HepG2 (cell line): ENCODE data around the gene OSBPL10. TPM values are rescaled to one million over a fixed set of nuclear protein-coding genes. Genes with fewer than 3 reads are reported as not detected.
A peak's percentile ranks its signal among the peaks of the same experiment; 100 is the strongest.

Experiments used
- CREB3 ChIP-seq: sonication (generic); formaldehyde crosslinking; IDR thresholded peaks from 2 replicates; pipeline ENCODE4 v1.5.0; 2020; ENCODE audit warnings: missing genetic modification reagents
- DRAP1 ChIP-seq: IDR thresholded peaks from 2 replicates; pipeline ENCODE4 v1.6.1; 2016; ENCODE audit warnings: missing genetic modification reagents, missing compliant biosample characterization
- EEA1 ChIP-seq: sonication (generic); formaldehyde crosslinking; IDR thresholded peaks from 2 replicates; pipeline ENCODE4 v1.5.1; 2020; ENCODE audit warnings: mild to moderate bottlenecking, missing genetic modification reagents, borderline replicate concordance
- HMGXB4 ChIP-seq, 2 experiments: sonication (generic) in 1 of 2; formaldehyde crosslinking in 1 of 2; IDR thresholded peaks; 2 replicates each; pipeline versions ENCODE4 v1.4.0 to v1.6.1; 2018 to 2020; ENCODE audit warnings: missing genetic modification reagents in 2 of 2, borderline replicate concordance in 1 of 2, low read depth in 1 of 2, mild to moderate bottlenecking in 1 of 2, missing biosample characterization in 1 of 2
- HNRNPH1 ChIP-seq: fragments of 200-400 bp; formaldehyde crosslinking; optimal IDR thresholded peaks from 2 replicates; pipeline ENCODE3; 2017; ENCODE audit warnings: mild to moderate bottlenecking, low read depth, low read length
- KMT2A ChIP-seq: sonication (generic); formaldehyde crosslinking; IDR thresholded peaks from 2 replicates; pipeline ENCODE4 v1.4.0; 2020; ENCODE audit warnings: missing genetic modification reagents
- MBNL3 ChIP-seq: fragments of 250-450 bp; sonication (Bioruptor Pico); conservative IDR thresholded peaks from 2 replicates; pipeline ENCODE4 v1.8.0; 2022; ENCODE audit warnings: mild to moderate bottlenecking, inconsistent platforms
- MTF1 ChIP-seq: sonication (generic); formaldehyde crosslinking; IDR thresholded peaks from 2 replicates; pipeline ENCODE4 v1.5.0; 2020; ENCODE audit warnings: missing genetic modification reagents
- NR1H2 ChIP-seq: sonication (generic); formaldehyde crosslinking; IDR thresholded peaks from 2 replicates; pipeline ENCODE4 v1.8.1; 2022; ENCODE audit warnings: low read depth, missing genetic modification reagents, borderline replicate concordance
- POLR2A ChIP-seq, 2 experiments: IDR thresholded peaks; 2 replicates each; pipeline ENCODE4 v1.6.1; 2011; ENCODE audit warnings: low read depth in 2 of 2, low read length in 2 of 2, mild to moderate bottlenecking in 1 of 2, moderate library complexity in 1 of 2; ENCODE audit not compliant: insufficient read depth in 1 of 2
- SIX4 ChIP-seq: sonication (generic); formaldehyde crosslinking; IDR thresholded peaks from 2 replicates; pipeline ENCODE4 v1.4.0; 2020; ENCODE audit warnings: missing genetic modification reagents
- ZBTB3 ChIP-seq: sonication (generic); formaldehyde crosslinking; IDR thresholded peaks from 2 replicates; pipeline ENCODE4 v1.4.0; 2020; ENCODE audit warnings: low read depth, mild to moderate bottlenecking, moderate library complexity, missing genetic modification reagents, borderline replicate concordance
- ZBTB7A ChIP-seq: sonication (generic); formaldehyde crosslinking; IDR thresholded peaks from 2 replicates; pipeline ENCODE4 v1.8.0; 2022; ENCODE audit warnings: mild to moderate bottlenecking, missing genetic modification reagents
- ZNF280B ChIP-seq: sonication (generic); formaldehyde crosslinking; IDR thresholded peaks from 2 replicates; pipeline ENCODE4 v1.5.0; 2020; ENCODE audit warnings: missing genetic modification reagents, mild to moderate bottlenecking, borderline replicate concordance
- ZNF607 ChIP-seq: sonication (generic); formaldehyde crosslinking; IDR thresholded peaks from 2 replicates; pipeline ENCODE4 v1.5.1; 2020; ENCODE audit warnings: missing genetic modification reagents, mild to moderate bottlenecking, borderline replicate concordance
- ZNF615 ChIP-seq: sonication (generic); formaldehyde crosslinking; IDR thresholded peaks from 2 replicates; pipeline ENCODE4 v1.5.0; 2020; ENCODE audit warnings: mild to moderate bottlenecking, missing genetic modification reagents, borderline replicate concordance
- ZNF691 ChIP-seq: sonication (generic); formaldehyde crosslinking; IDR thresholded peaks from 2 replicates; pipeline ENCODE4 v1.4.0; 2020; ENCODE audit warnings: missing genetic modification reagents, low read depth, mild to moderate bottlenecking, borderline replicate concordance
- ZNF770 ChIP-seq: sonication (generic); formaldehyde crosslinking; IDR thresholded peaks from 2 replicates; pipeline ENCODE4 v1.5.0; 2020; ENCODE audit warnings: mild to moderate bottlenecking, missing genetic modification reagents
- ZZZ3 ChIP-seq: sonication (generic); formaldehyde crosslinking; IDR thresholded peaks from 2 replicates; pipeline ENCODE4 v1.4.0; 2020; ENCODE audit warnings: missing genetic modification reagents, mild to moderate bottlenecking, borderline replicate concordance
- polyA plus RNA-seq, 8 experiments: library from polyadenylated mRNA; depleted of rRNA in 3 of 8; stranded (reverse) in 7 of 8; unstranded in 1 of 8; fragments of >200 nt; fragmentation: Illumina TruSeq in 4 of 8; extraction: Trizol in 4 of 8; gene quantifications; 2 replicates each; pipeline versions ENCODE4 v1.2.1 to v1.2.3, GENCODE V29; 2011 to 2016; ENCODE audit warnings: low read depth in 4 of 8, missing spikeins in 1 of 8, mixed read lengths in 1 of 8; ENCODE audit not compliant: insufficient read depth in 1 of 8
- total RNA-seq, 5 experiments: library from RNA; depleted of rRNA; stranded (reverse); fragments of >200 nt; fragmentation: Illumina TruSeq; extraction: Trizol; gene quantifications; 2 replicates each; pipeline ENCODE4 v1.2.3, GENCODE V29; 2016; ENCODE audit warnings: low read depth in 1 of 5

OSBPL10 gene
- total and polyA plus RNA-seq, 2 of the 13 experiments (the other 11 are each of a cell fraction or from before 2014, with no cell fraction given) = 10.3 to 28.6 TPM

- peak; percentile 72; the same call in 1 of the 2 replicates for TF ChIP-seq ZNF770
- no peak for TF ChIP-seq HNRNPH1
- TF ChIP-seq DRAP1 (CRISPR knock-in tag) = 0 out of 2 replicates have a peak, but pooled peaks have one; percentile 12
- no peak for TF ChIP-seq CREB3 (CRISPR knock-in tag)
- no peak for TF ChIP-seq KMT2A (CRISPR knock-in tag)
- TF ChIP-seq HMGXB4 (CRISPR knock-in tag; IDR thresholded peaks at IDR 0.05; ENCODE audit: borderline replicate concordance in 1 of 2, low read depth in 1 of 2) = peak in 1 of 2 experiments; percentile 84; a peak in 2 of 4 replicates
- no peak for TF ChIP-seq MBNL3 (CRISPR knock-in tag)
- TF ChIP-seq ZNF607 = 0 out of 2 replicates have a peak, but pooled peaks have one; percentile 62
- peak; percentile 55; the same call in 1 of the 2 replicates for TF ChIP-seq ZNF280B (CRISPR knock-in tag)
- no peak for TF ChIP-seq ZZZ3 (CRISPR knock-in tag)
- TF ChIP-seq NR1H2 (CRISPR knock-in tag) = no peak
- peak in 1 of 2 experiments; percentile 40; a peak in 1 of 4 replicates for TF ChIP-seq POLR2A (IDR thresholded peaks at IDR 0.05; ENCODE audit: insufficient read depth in 1 of 2, low read depth in 2 of 2, low read length in 2 of 2)
- TF ChIP-seq ZNF615 (CRISPR knock-in tag) = no peak
- TF ChIP-seq ZBTB7A (CRISPR knock-in tag) = no peak
- peak; percentile 75; the same call in 1 of the 2 replicates for TF ChIP-seq ZNF691 (CRISPR knock-in tag)
- TF ChIP-seq EEA1 (CRISPR knock-in tag) = no peak
- 0 out of 2 replicates have a peak, but pooled peaks have one; percentile 21 for TF ChIP-seq ZBTB3 (CRISPR knock-in tag)
- TF ChIP-seq MTF1 (CRISPR knock-in tag) = no peak
- TF ChIP-seq SIX4 (CRISPR knock-in tag) = no peak
These were observed 394 bp downstream of the OSBPL10 start (continued) for GRCh38 chr3:31980530-31981205.
